Stimulated activated CD8-positive, alpha-beta memory T cell treated with anti-CD3 and anti-CD28 coated beads, Interleukin-12 subunit alpha, Interleukin-12 subunit beta, amount 100 ng/mL, for 24 hours (primary cell): ENCODE data around the gene MRM1.

ENCODE experiments used
- DNase-seq: peaks from one replicate; pipeline ENCODE4 v3.0.0-alpha.2; 2020; ENCODE audit errors: extremely low read depth

MRM1 gene

GRCh38 chr17:36631022-36631421 is 29.6 kb downstream of the MRM1 start:
- DNase-seq, result no peak

DNA sequence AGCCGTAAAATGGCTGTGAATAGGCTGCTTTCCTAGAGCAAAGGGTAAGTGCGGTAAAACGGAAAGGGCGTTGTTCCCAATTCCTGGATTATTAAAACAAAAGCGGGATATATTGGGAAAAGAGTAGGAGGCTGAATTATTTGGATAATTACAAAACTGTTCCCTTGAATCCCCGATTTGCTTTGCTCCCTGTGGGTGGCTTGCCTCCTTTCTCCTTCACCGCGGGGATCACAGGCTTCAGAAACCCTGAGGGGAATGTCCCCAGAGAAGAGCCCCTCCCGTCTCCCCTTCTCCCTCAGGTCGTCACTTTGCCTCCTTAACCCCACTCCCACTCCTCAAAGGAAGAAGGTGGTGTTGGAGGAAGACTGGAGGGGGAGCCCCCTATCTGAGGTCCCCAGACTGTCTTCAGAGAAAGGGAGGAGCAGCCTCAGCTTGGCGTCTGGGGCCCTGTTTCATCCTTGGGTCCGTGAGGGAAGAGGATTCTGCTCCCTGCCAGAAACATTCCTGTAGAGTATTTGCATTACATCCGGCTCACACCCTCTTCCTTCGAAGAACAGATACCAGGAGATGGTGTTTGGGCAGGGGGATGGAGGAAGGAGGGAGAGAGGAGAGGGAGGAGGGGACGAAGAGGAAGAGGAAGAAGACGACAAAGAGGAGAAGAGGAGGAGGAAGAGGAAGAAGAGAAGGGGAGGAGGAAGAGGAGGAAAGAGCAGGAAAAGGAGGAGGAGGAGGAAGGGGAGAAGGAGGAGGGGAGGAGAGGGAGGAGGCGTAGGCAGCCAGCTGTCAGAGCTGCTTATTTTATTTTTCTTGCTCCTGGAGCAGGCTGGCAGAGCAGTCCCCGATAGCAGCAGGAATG is 31.8 kb downstream of the MRM1 start:
- no peak for DNase-seq

GRCh38 chr17:36640346-36640745 is 39.0 kb downstream of the MRM1 start:
- DNase-seq, result no peak

GRCh38 chr17:36640836-36641235 is 39.5 kb downstream of the MRM1 start:
- no peak for DNase-seq

DNA sequence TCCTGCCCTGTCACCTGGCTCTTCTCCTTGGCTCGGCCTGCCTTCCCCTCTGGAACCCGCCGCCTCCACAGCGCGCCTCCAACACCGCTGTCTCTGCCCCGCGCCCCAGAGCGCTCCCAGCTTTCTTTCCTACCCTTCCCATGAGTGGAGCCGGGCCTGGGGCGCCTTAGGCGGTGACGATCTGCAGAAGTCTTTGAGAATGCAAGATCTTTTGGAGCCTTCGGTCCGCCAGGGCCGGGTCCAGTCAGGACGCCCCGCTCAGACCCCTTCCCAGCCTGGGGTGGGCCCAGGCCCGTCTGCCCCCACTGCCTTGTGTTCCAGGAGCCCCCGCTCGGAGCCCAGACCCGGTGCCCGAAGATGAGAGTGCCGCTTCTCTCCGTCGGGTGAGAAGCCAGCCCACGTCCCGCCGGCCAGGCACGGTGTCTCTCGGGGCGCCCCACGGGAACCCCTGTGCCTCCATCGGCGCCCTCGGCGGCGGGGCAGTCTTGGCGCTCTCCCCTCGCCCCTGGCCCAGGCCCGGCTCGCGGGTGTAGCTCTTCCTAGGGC is 40.0 kb downstream of the MRM1 start:
- no peak for DNase-seq

- DNase-seq, result no peak
Observed at GRCh38 chr17:36641877-36642845, 40.8 kb downstream of the MRM1 start.

DNA sequence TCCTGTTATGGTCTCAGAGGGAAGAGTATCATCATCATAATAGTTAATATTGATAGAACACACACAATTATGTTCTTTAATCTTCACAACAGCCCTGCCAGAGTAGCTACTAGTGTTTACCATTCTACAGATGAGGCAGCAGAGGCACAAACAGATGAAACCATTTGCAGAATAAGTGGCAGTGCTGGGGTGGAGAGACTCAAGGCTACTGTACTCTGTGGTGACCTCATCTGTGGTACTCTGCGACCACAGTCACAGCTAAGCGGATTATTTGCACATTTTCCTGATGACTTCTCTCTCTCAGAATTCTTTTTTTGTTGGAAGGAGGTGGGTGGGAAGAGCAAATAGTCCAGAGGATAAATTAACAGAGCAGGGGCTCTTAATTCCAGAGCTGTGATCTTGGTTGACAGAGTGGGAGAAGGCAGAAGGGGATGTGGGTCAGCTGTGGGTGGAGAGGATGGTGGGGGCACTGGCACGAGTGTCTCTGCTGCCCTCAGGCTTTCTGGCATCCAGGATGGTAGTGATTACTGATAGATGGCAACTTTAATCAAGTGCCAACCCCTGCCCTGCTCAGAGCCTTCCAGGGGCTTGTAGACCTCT is 41.8 kb downstream of the MRM1 start:
- DNase-seq, result no peak

DNA sequence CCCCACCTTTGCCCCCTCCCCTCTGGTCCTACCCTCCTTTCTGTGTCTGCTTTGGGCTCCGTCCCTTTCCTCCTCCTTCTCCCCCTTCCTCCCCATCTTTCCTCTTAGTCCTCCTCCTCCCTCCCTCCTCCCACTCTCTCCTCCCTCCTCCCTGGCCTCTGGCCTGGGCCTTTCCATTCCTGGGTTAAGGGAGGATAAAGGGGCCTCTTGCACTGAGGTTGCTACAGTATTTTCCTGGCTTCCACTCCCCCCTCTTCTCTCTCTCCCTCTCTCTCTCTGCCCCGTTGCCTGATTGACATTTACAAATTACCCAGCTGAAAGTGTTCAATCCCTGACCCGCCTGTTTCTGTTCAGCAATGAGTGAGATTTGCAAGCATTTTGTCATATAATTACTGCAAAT is 44.0 kb downstream of the MRM1 start:
- DNase-seq, result no peak

GRCh38 chr17:36647636-36648035 is 46.3 kb downstream of the MRM1 start:
- DNase-seq, result no peak

GRCh38 chr17:36650096-36650775 is 48.9 kb downstream of the MRM1 start:
- no peak for DNase-seq

- no peak for DNase-seq
Observed at GRCh38 chr17:36653374-36653773, 52.0 kb downstream of the MRM1 start.

GRCh38 chr17:36653856-36654255 is 52.5 kb downstream of the MRM1 start:
- DNase-seq, result no peak

- no peak for DNase-seq
Observed at GRCh38 chr17:36655726-36656125, 54.3 kb downstream of the MRM1 start.

DNA sequence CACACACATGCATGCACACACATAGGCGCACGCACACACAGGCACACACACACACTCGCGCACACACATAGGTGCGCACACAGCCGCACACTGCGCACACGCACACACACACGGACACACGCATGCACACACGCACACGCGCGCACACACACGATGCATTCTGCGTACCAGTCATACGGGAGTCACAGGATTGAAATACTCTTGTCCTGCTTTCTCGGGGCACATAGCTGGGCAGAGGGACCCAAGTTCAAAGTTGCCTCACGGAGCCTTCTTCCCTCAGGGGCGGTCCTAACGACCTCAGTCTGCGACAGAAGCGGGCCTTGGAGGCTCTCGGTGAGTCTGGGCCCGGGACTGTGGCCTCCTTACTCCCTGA is 56.0 kb downstream of the MRM1 start:
- DNase-seq, result no peak

DNA sequence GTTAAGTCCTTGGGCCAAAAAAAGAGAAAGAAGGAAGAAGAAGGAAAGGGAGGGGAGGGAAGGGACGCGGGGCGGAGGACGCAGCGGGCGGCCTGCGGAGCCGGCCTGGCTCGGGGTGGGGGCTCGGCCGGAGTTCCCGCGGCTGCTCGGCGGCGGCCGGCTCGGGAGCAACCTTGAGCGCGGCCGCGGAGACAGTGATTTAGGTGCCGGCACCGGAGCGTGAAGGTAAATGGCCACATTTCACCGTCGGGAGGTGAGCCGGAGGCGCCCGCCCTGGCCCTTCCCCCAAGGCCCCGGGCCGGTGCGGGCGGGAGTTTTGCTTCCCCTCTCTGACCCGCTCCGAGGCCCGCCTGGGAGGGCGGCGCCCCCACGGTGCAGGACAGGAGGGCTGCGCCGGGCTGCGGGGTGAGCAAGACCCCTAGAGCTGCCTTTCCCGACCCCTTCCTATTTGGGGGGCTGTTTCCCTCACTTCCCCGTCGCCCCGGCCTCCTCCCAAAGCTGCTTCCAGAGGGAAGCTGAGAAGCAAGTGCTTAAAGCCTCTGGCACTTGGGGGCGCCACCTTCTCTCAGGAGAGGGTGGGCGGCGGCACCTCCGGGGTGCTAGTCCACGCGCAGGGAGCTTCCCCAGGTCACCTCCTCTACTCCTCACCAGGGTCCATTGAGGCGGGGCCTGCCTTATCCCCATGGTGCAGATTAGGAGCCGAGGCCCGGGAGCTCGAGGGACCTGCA is 56.5 kb downstream of the MRM1 start:
- no peak for DNase-seq
